Neutrophil (primary cell): ENCODE data around the gene SERPINB1.
"Not testable (repeated sequence)": the region's sequence is repeated elsewhere in the genome, so short reads cannot be mapped to it uniquely, and the experiment has no call there.

ENCODE experiments used
- H3K27ac ChIP-seq: fragments of 200-600 bp; sonication (generic); 2 replicates; pipeline ENCODE4 v1.5.1; 2016; ENCODE audit warnings: mild to moderate bottlenecking, moderate library complexity
- H3K27me3 ChIP-seq: fragments of 200-600 bp; sonication (generic); 2 replicates; pipeline ENCODE4 v1.6.0; 2016; ENCODE audit warnings: mild to moderate bottlenecking
- H3K36me3 ChIP-seq: fragments of 200-600 bp; sonication (generic); 2 replicates; pipeline ENCODE4 v1.5.1; 2017
- H3K4me1 ChIP-seq, 2 experiments: fragments of 200-600 bp in 1 of 2; sonication (generic) in 1 of 2; 1 replicate in 1 of 2; 2 replicates in 1 of 2; pipeline versions ENCODE4 v1.5.1 to v1.6.1; 2013 to 2016; ENCODE audit warnings: low read depth in 1 of 2, low read length in 1 of 2, mild to moderate bottlenecking in 1 of 2, moderate library complexity in 1 of 2; ENCODE audit not compliant: control insufficient read depth in 1 of 2, insufficient read depth in 1 of 2
- H3K4me3 ChIP-seq, 2 experiments: fragments of 200-600 bp in 1 of 2; sonication (generic) in 1 of 2; 1 replicate in 1 of 2; 2 replicates in 1 of 2; pipeline ENCODE4 v1.5.1; 2013 to 2016; ENCODE audit warnings: low read depth in 1 of 2, low read length in 1 of 2, mild to moderate bottlenecking in 1 of 2, moderate library complexity in 1 of 2
- H3K9me3 ChIP-seq: fragments of 200-600 bp; sonication (generic); 2 replicates; pipeline ENCODE4 v1.5.1; 2016
- CTCF ChIP-seq: fragments of 200-600 bp; sonication (generic); IDR thresholded peaks from 2 replicates; pipeline ENCODE4 v1.5.1; 2016; ENCODE audit warnings: antibody characterized with exemption

Gene SERPINB1

DNA sequence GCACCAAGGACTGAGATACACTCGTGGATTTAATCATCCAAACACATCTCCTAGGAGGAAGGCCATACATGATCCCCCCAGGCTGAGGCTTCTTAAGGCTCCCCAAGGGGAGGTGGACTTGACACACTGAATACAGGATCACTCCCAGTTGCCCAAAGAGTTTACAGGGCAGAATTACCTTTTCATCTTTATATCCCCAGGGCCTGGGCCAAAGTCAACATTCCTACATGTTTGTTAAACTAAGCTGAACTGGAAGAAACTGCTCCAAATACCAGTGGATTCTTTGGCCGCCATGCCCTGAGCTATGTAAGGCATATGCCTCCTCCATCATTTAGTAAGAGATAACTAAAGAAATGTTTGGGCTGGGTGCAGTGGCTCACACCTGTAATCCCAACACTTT is 22.2 kb upstream of the SERPINB1 start:
- peaks cover under 1 to 22% of the 10 kb centered on the region in 2 experiments for H3K4me1 ChIP-seq
- H3K36me3 ChIP-seq = no peaks in the 10 kb centered on the region
- no peak for TF ChIP-seq CTCF
- no peak overlapping the region for H3K4me3 ChIP-seq
- no peaks in the 10 kb centered on the region for H3K9me3 ChIP-seq
- H3K27me3 ChIP-seq = no peaks in the 10 kb centered on the region
- no peak overlapping the region for H3K27ac ChIP-seq

GRCh38 chr6:2862712-2863181 is 21.1 kb upstream of the SERPINB1 start:
- peaks cover 12 to 24% of the 10 kb centered on the region in 2 experiments for H3K4me1 ChIP-seq
- H3K4me3 ChIP-seq = no peak overlapping the region
- H3K27me3 ChIP-seq = no peaks in the 10 kb centered on the region
- H3K9me3 ChIP-seq = no peaks in the 10 kb centered on the region
- H3K36me3 ChIP-seq = no peaks in the 10 kb centered on the region
- H3K27ac ChIP-seq = no peak overlapping the region
- no peak for TF ChIP-seq CTCF

DNA sequence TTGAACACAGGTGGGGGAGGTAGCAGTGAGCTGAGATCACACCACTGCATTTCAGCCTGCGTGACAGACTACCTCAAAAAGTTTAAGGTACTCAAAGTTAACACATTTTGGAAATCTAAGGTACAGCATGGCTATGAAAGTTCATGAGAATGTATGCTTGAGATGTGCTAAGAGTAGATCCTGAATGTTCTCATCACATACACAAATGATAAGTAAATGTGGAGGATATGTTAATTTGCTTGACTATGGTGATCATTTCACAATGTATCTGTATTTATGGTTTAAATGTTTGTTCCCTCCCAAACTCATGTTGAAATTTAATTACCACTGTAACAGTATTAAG is 20.1 kb upstream of the SERPINB1 start:
- no peak overlapping the region for H3K4me3 ChIP-seq
- H3K27ac ChIP-seq = peak overlapping the region; percentile 59
- no peaks in the 10 kb centered on the region for H3K36me3 ChIP-seq
- no peaks in the 10 kb centered on the region for H3K27me3 ChIP-seq
- peaks cover 22 to 33% of the 10 kb centered on the region in 2 experiments for H3K4me1 ChIP-seq
- H3K9me3 ChIP-seq = no peaks in the 10 kb centered on the region
- no peak for TF ChIP-seq CTCF

DNA sequence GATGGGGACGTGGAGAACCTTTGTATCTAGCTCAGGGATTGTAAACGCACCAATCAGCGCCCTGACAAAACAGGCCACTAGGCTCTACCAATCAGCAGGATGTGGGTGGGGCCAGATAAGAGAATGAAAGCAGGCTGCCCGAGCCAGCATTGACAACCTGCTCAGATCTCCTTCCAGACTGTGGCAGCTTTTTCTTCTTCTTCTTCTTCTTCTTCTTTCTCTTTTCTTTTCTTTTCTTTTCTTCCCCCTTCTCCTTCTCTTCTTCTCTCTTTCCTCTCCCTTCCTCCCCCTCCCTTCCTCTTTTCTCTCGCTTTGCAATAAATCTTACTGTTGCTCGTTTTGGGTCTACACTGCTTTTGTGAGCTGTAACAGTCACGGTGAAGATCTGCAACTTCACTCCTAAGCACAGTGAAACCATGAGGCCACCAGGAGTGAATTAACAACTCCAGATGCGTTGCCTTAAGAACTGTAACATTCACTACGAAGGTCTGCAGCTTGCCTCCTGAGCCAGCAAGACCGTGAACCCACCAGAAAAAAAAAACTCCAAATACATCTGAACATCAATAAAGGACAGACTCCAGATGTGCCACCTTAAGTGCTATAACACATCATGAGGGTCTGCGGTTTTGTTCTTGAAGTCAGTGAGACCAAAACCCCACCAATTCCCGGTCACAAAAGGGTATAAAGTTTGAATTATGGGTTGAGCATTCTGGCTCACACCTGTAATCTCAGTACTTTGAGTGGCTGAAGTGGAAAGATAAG is 19.6 kb upstream of the SERPINB1 start:
- no peaks in the 10 kb centered on the region for H3K9me3 ChIP-seq
- no peak for TF ChIP-seq CTCF
- no peaks in the 10 kb centered on the region for H3K27me3 ChIP-seq
- no peak overlapping the region for H3K4me3 ChIP-seq
- H3K4me1 ChIP-seq = peaks cover 27 to 39% of the 10 kb centered on the region in 2 experiments
- peak overlapping the region; percentile 59 for H3K27ac ChIP-seq
- no peaks in the 10 kb centered on the region for H3K36me3 ChIP-seq

DNA sequence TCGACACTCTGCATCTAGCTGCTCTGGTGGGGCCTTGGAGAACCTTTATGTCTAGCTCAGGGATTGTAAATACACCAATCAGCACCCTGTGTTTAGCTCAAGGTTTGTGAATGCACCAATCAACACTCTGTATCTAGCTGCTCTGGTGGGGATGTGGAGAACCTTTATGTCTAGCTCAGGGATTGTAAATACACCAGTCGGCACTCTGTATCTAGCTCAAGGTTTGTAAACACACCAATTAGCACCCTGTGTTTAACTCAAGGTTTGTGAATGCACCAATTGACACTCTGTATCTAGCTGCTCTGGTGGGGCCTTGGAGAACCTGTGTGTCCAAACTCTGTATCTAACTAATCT is 19.0 kb upstream of the SERPINB1 start:
- not testable (repeated sequence) for H3K4me3 ChIP-seq, H3K27me3 ChIP-seq, H3K36me3 ChIP-seq, H3K9me3 ChIP-seq
- Histone ChIP-seq H3K4me1 (peaks cover 33 to 44% of the 10 kb centered on the region in 2 experiments), H3K27ac (peak overlapping the region; percentile 15)

GRCh38 chr6:2859798-2860705 is 18.4 kb upstream of the SERPINB1 start:
- not testable (repeated sequence) for H3K9me3 ChIP-seq, H3K27me3 ChIP-seq, H3K36me3 ChIP-seq, H3K4me3 ChIP-seq
- peak overlapping the region; percentile 15 for H3K27ac ChIP-seq
- H3K4me1 ChIP-seq = peaks cover 39 to 51% of the 10 kb centered on the region in 2 experiments
